HL-60 (cell line): ENCODE measurements around the gene CACNG6.

Source experiments
- DNase-seq, 2 experiments: peaks; one replicate each; pipeline ENCODE4 v3.0.0-alpha.2; 2010 to 2020; ENCODE audit warnings: low read depth in 1 of 2, low spot score in 1 of 2
- H3K27ac ChIP-seq: fragments of 250-450 bp; sonication (Bioruptor Pico); replicated peaks from 2 replicates; pipeline ENCODE4 v1.5.1; 2020; ENCODE audit warnings: mild to moderate bottlenecking, moderate library complexity
- H3K27me3 ChIP-seq: fragments of 250-450 bp; sonication (Bioruptor Pico); 2 replicates; pipeline ENCODE4 v1.5.1; 2021; ENCODE audit warnings: mild to moderate bottlenecking, moderate library complexity; ENCODE audit not compliant: insufficient read depth, poor library complexity, severe bottlenecking
- H3K4me3 ChIP-seq: replicated peaks from 2 replicates; pipeline ENCODE4 v1.5.1; 2011; ENCODE audit warnings: mild to moderate bottlenecking, control low read depth, low read length; ENCODE audit not compliant: insufficient read depth
- GABPA ChIP-seq: IDR thresholded peaks from 2 replicates; pipeline ENCODE4 v1.6.1; 2012; ENCODE audit warnings: low read depth
- POLR2AphosphoS5 ChIP-seq: IDR thresholded peaks from 2 replicates; pipeline ENCODE4 v1.6.1; 2012; ENCODE audit warnings: low read depth
- SPI1 ChIP-seq: IDR thresholded peaks from 2 replicates; pipeline ENCODE4 v1.6.1; 2012; ENCODE audit warnings: low read depth, mild to moderate bottlenecking, borderline replicate concordance
- TF ChIP-seq, protein P1 (sequence below): IDR thresholded peaks from 2 replicates; pipeline ENCODE4 v1.6.1; 2012; ENCODE audit warnings: low read depth; ENCODE audit not compliant: insufficient replicate concordance
- TF ChIP-seq, protein P2 (sequence below): IDR thresholded peaks from one replicate; pipeline ENCODE4 v1.5.1; 2011; ENCODE audit warnings: low read length, control low read depth, inconsistent platforms; ENCODE audit not compliant: insufficient read depth

The CACNG6 gene

DNA sequence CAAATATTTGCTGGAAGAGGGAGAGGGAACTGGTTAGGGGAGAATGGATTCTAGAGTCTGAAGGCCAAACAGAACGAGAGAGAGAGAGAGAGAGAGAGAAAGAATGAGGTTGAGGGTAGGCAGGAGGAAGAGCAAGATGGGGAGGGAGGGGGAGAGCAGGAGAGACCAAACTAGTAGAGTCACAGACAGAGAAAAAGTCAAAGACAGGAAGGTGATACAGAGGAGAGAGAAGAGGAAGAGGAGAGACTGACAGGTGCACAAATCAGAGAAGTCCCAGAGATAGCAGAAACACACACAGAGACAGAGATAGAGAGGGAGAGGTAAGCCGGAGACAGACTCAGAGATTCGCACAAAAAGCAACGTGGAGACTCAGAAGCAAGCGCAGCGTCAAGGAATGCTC lies 5.6 kb upstream of the CACNG6 start:
- peaks cover 20% of the 10 kb centered on the region for H3K27me3 ChIP-seq
- no peak overlapping the region for H3K27ac ChIP-seq
- H3K4me3 ChIP-seq: no peak overlapping the region
- TF ChIP-seq GABPA: no peak
- DNase-seq: no peak

DNA sequence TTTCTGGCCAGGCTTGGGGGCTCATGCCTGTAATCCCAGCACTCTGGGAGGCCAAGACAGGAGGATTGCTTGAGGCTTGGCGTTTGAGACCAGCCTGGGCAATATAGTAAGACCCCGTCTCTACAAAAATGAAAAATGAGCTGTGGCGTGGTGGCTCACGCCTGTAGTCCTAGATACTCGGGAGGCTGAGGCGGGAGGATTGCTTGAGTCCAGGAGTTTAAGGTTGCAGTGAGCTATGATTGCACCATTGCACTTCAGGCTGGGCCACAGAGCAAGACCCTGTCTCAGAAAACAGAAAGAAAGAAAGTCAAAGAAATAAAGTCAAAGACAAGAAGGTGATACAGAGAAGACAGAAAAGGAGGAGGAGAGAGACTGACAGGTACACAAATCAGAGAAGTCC lies 2.5 kb upstream of the CACNG6 start:
- TF ChIP-seq, protein P1, sequence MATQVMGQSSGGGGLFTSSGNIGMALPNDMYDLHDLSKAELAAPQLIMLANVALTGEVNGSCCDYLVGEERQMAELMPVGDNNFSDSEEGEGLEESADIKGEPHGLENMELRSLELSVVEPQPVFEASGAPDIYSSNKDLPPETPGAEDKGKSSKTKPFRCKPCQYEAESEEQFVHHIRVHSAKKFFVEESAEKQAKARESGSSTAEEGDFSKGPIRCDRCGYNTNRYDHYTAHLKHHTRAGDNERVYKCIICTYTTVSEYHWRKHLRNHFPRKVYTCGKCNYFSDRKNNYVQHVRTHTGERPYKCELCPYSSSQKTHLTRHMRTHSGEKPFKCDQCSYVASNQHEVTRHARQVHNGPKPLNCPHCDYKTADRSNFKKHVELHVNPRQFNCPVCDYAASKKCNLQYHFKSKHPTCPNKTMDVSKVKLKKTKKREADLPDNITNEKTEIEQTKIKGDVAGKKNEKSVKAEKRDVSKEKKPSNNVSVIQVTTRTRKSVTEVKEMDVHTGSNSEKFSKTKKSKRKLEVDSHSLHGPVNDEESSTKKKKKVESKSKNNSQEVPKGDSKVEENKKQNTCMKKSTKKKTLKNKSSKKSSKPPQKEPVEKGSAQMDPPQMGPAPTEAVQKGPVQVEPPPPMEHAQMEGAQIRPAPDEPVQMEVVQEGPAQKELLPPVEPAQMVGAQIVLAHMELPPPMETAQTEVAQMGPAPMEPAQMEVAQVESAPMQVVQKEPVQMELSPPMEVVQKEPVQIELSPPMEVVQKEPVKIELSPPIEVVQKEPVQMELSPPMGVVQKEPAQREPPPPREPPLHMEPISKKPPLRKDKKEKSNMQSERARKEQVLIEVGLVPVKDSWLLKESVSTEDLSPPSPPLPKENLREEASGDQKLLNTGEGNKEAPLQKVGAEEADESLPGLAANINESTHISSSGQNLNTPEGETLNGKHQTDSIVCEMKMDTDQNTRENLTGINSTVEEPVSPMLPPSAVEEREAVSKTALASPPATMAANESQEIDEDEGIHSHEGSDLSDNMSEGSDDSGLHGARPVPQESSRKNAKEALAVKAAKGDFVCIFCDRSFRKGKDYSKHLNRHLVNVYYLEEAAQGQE: no peak
- TF ChIP-seq SPI1 (no peak), POLR2AphosphoS5 (no peak), GABPA (no peak)
- TF ChIP-seq, protein P2, sequence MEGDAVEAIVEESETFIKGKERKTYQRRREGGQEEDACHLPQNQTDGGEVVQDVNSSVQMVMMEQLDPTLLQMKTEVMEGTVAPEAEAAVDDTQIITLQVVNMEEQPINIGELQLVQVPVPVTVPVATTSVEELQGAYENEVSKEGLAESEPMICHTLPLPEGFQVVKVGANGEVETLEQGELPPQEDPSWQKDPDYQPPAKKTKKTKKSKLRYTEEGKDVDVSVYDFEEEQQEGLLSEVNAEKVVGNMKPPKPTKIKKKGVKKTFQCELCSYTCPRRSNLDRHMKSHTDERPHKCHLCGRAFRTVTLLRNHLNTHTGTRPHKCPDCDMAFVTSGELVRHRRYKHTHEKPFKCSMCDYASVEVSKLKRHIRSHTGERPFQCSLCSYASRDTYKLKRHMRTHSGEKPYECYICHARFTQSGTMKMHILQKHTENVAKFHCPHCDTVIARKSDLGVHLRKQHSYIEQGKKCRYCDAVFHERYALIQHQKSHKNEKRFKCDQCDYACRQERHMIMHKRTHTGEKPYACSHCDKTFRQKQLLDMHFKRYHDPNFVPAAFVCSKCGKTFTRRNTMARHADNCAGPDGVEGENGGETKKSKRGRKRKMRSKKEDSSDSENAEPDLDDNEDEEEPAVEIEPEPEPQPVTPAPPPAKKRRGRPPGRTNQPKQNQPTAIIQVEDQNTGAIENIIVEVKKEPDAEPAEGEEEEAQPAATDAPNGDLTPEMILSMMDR: no peak
- H3K4me3 ChIP-seq: no peak overlapping the region
- peaks cover 20% of the 10 kb centered on the region for H3K27me3 ChIP-seq
- no peak overlapping the region for H3K27ac ChIP-seq
- DNase-seq: no peak

DNA sequence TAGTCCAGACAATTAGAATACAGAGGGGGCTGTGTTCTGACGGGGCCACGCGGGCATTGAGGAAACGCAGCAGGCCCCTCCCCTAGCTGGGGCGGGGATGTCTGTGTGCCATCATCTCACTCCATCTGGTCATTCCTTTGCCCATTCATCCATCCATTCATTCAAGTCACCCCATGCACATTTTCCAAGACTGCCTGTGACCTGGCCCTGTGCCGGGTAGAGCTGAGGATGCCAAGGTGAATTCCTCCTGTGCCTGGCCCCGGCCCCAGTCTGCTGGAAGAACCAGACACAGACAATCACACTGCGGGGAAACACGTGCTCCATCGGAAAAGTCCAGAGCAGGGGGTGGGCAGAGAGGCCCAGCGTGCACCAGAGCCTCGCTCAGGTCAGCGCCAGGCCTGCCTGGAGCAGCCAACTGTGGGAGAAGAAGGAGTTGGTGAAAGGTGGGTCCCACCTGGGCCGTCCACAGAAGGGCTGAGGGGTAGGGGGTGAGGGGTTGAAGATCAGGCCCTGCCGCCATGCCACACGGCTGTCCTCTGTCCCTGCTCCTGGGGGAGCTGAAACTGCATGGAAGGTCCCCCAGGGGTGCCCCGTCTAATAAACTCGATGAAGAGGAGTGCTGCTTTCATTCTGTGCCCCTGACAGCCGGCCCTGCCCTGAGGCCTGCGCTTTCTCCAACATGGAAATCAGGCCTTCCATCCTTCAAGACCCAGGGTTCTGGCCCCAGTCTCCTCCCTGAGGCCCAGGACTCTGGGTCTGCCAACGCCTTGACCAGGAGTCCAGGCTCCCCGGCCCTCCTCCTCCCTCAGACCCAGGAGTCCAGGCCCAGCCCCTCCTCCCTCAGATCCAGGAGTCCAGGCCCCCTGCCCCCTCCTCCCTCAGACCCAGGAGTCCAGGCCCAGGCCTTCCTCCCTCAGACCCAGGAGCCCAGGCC lies 1.6 kb upstream of the CACNG6 start:
- Histone ChIP-seq H3K4me3 (no peak overlapping the region), H3K27me3 (peaks cover 20% of the 10 kb centered on the region), H3K27ac (no peak overlapping the region)
- no peak for DNase-seq
- TF ChIP-seq GABPA: no peak
- TF ChIP-seq SPI1: no peak
- TF ChIP-seq, protein P2: no peak
- TF ChIP-seq, protein P1: no peak
- TF ChIP-seq POLR2AphosphoS5: no peak

DNA sequence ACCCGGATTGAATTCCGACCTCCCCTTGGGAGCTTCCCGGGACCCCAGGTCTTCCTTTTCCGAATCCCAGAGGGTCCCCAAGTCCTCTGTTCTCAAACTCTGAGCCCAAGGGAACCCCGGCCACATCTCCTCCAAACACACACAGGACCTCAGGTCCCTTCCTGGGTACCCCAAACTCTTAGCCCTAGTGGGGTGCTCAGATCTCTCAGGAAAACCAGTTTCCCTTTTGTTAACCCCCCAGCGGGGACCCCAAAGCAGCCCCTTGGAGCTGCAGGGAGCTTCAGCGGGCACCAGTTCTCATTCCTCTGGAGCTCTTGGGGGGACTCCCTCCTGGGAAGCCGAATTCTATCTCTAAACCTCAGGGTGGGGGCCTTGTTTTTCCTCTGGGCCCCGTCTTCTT lies 774 bp downstream of the CACNG6 start:
- no peak for TF ChIP-seq POLR2AphosphoS5
- TF ChIP-seq SPI1: no peak
- TF ChIP-seq GABPA: no peak
- TF ChIP-seq, protein P1: no peak
- TF ChIP-seq, protein P2: no peak

More for the DNA sequence above, 774 bp downstream of the CACNG6 start:
- no peak for DNase-seq
- H3K4me3 ChIP-seq: no peak overlapping the region
- H3K27ac ChIP-seq: no peak overlapping the region
- peaks cover 20% of the 10 kb centered on the region for H3K27me3 ChIP-seq
